Smooth muscle cell of the brain vasculature (primary cell): ENCODE results near the gene TCEAL3.
"Not testable (repeated sequence)": the region's sequence is repeated elsewhere in the genome, so short reads cannot be mapped to it uniquely, and the experiment has no call there.

Source experiments
- DNase-seq: peaks from one replicate; pipeline ENCODE4 v3.0.0-alpha.2; 2012; ENCODE audit warnings: low read depth, low spot score

Gene TCEAL3

DNA sequence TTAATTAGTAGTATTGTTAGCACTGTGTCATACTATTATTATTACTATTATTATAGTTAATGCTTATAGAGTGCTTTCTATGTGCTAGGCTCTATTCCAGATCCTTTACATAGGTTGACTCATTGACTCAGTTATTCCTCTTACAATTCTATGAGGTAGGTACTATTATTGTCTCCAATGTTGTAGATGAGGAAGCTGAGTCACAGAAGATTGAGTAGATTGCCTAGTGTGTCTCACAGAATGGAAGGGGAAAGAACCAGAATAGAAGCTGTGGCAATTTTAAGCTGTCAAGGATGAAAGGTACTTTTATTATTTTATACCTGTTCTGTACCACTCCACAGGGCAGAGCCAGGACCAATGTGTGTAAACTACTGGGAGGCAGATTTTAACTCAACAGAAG lies 19.1 kb downstream of the TCEAL3 start:
- no peak for DNase-seq

DNA sequence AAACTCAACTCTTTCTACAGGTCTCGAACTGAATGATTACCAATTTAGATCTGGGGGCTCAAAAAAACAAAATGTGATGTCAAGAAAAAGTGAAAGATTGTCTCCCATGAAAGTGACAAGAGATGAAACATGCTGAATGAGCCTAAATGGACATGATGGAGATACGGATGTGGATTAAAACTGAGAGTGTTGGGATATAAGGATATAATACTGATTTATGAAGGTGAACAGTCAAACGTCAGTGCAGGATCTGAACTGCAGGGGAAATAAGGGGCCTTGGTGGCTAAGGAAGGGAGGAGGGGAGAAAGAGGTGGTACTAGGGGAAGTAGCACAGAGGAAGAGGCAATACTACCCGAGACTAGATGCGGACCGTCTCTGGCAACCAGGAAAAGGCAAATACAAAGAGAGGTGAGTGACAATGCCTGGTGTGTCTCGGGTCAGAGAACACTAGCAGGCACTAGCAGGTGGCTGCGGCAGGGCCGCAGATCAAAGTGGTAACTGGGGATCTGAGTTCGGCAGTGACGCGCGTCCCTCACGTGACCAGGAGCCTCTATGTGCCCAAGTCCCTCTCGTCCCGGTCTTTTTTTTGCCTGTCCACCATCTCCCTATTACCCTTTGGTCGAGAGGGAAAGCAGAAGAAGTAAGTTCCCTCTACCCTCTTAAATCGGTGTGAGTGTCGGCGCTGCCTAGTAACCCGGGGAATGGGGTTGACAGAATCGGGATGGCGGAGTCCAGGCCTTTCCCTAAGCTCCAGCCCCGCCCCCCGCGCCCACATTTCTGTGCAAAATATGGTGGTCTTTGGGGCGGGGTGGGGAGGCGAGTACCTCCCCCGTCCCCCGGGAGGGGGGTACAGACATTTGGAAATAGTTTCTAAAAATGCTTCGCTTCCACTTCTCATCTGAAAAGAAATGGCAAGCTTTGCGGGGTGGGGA lies 20.9 kb downstream of the TCEAL3 start, which contains the start of gene TCEAL1:
Gene TCEAL1, plus strand, starts transcription at position 590 of the 932 bp plus-strand sequence. CDS start 942 bp downstream, outside the sequence.
- no peak for DNase-seq

GRCh38 chrX:103629318-103630170 lies 21.8 kb downstream of the TCEAL3 start:
- no peak for DNase-seq

- DNase-seq, result no peak
Observed at GRCh38 chrX:103630171-103630511, 22.4 kb downstream of the TCEAL3 start.

- no peak for DNase-seq
Observed at GRCh38 chrX:103631145-103631544, 23.4 kb downstream of the TCEAL3 start.

GRCh38 chrX:103635436-103635835 lies 27.7 kb downstream of the TCEAL3 start:
- DNase-seq, result no peak

GRCh38 chrX:103637604-103638338 lies 30.0 kb downstream of the TCEAL3 start:
- DNase-seq, result no peak

- DNase-seq, result not testable (repeated sequence)
Observed at GRCh38 chrX:103638479-103639346, 30.9 kb downstream of the TCEAL3 start.

DNA sequence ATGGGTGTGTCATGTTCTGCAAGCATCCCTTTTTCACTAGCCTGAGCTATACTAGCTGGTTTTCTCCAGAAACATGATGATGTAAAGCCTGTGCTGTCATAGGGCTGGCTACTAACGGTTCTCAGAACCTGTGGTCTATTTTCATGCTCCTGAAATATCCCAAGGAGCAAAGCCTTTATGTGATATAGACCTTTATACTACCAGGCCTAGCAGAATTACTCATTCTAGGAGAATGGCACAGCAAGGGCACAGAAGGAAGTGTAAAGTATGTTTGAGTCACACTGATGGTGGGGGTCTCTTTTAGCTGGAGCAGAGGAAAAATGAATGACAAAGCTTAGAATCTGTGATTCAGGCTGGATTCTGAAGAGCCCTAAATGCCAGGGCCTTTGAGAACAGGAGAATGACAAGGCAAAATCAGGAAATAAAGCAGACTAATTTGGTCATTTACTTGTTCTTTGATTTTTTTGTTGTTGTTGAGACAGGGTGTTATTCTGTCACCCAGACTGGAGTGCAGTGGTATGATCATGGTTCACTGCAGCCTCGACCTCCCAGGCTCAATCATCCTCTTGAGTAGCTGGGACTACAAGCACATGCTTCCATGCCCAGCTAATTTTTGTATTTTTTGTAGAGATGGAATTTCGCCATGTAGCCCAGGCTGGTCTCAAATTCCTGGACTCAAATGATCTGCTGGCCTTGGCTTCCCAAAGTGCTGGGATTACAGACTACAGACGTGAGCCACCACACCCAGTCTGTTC lies 32.8 kb downstream of the TCEAL3 start:
- no peak for DNase-seq

- DNase-seq, result no peak
Observed at GRCh38 chrX:103644125-103644524, 36.4 kb downstream of the TCEAL3 start.

DNA sequence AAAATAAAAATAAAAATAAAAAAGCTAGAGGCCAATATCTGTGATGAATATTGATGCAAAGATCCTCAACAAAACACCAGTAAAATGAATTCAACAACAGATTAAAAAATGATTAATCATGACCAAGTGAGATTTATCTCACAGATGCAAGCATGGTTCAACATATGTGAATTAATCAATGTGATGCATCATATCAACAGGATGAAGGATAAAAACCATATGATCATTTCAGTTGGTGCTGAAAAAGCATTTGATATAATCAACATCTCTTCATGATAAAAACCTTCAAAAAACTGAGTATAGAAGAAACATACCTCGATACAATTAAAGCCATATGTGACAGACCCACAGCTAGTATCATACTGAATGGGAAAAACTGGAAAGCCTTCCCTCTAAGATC lies 39.9 kb downstream of the TCEAL3 start:
- DNase-seq, result no peak

DNA sequence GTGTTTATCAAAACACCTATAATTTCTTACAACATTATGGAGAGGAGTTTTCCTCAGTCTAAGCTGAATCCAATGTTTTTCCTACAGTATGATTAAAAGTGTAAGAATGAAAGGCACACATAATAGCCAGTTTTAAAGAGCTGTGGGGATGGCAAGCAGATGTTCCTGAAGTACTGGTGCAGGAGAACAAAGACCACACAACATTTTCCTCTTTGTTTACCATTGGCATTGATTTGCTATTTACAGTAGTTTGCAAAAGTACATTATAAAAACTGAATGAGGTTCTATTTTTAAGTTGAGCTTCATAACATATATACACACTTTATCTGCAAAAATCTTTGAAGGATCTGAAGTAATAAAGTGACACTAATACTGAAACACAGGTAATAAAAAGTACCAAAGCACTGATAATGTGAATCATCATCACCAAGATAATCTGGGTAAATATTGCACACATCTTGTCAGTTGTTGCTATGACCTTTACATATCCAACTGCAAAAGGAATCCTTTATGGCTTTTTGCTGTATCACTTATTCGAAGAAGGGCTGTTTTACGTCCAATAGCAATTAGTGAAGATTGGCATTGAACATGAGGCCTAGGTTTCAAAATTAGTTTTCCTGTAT lies 43.5 kb downstream of the TCEAL3 start:
- no peak for DNase-seq

DNA sequence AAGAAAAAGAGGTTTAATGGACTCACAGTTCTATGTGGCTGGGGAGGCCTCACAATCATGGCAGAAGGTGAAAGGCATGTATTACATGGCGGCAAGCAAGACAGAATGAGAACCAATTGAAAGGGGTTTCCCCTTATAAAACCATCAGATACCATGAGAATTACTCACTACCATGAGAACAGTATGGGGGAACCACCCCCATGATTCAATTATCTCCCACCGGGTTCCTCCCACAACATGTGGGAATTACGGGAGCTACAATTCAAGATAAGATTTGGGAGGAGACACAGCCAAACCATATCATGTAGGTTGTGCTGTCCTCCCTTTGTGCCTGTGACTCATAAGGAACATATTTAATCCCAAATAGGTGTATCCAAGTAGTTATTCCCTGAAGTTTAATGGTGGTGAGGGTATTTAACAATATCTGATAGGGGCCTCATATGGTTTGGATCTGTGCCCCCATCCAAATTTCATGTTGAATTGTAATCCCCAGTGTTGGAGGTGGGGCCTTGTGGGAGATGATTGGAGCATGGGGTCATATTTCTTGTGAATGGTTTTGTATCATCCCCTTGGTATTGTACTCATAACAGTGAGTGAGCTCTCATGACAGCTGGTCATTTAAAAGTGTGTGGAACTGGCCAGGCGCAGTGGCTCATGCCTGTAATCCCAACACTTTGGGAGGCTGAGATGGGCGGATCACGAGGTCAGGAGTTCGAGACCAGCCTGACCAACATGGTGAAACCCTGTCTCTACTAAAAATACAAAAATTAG lies 47.7 kb downstream of the TCEAL3 start:
- DNase-seq, result not testable (repeated sequence)

GRCh38 chrX:103656617-103657016 lies 48.9 kb downstream of the TCEAL3 start:
- no peak for DNase-seq

GRCh38 chrX:103657066-103657465 lies 49.3 kb downstream of the TCEAL3 start:
- DNase-seq, result not testable (repeated sequence)

GRCh38 chrX:103658681-103659433 lies 51.1 kb downstream of the TCEAL3 start:
- DNase-seq, result no peak

GRCh38 chrX:103659460-103659859 lies 51.7 kb downstream of the TCEAL3 start:
- not testable (repeated sequence) for DNase-seq
